Measurements from ENCODE around the gene KDM2A.

Gene KDM2A

DNA sequence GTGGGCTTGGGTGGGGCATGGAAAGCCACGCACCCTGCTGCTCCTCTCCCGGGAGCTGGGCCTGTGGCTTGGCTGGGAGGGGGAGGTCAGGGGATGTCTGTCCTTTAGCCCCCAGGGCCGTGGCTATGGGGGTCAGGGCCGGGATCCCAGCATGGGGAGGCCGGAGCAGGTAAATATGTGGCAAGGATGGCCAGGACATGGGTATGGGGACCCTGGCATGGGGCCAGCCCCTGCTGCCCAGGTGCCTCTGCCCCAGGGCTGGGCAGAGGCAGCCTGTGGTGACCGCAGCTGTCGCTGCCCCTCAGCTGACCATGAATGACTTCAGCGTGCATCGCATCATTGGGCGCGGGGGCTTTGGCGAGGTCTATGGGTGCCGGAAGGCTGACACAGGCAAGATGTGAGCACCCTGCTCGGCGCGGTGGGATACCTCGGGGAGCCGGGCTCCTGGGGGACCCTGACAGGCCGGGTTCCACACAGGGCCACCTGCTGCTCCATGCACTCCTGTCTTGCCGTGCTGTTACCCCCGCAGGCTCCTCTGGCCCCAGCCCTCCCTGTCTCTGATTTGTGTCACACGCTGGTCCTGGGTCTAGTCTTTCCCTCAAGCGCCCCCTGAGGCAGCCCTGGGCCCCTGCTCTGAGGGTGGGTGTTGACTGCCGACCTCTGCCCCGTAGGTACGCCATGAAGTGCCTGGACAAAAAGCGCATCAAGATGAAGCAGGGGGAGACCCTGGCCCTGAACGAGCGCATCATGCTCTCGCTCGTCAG is 161.9 kb downstream of the KDM2A start:
- Histone ChIP-seq H3K27me3 (ENCODE audit: insufficient read depth, poor library complexity, severe bottlenecking) (no peaks in the 10 kb centered on the region), H3K27ac (replicated peaks) (peak overlapping the region; percentile 100), H3K4me3 (replicated peaks; ENCODE audit: insufficient read depth, low read length) (no peak overlapping the region)
- no peak for TF ChIP-seq GABPA (IDR thresholded peaks at IDR 0.05; ENCODE audit: low read depth)
- 0 out of 2 replicates have a peak, but pooled peaks have one; percentile 11 for TF ChIP-seq POLR2AphosphoS5 (IDR thresholded peaks at IDR 0.05; ENCODE audit: low read depth)
- no peak for DNase-seq (ENCODE audit: low read depth in 1 of 2, low spot score in 1 of 2)

DNA sequence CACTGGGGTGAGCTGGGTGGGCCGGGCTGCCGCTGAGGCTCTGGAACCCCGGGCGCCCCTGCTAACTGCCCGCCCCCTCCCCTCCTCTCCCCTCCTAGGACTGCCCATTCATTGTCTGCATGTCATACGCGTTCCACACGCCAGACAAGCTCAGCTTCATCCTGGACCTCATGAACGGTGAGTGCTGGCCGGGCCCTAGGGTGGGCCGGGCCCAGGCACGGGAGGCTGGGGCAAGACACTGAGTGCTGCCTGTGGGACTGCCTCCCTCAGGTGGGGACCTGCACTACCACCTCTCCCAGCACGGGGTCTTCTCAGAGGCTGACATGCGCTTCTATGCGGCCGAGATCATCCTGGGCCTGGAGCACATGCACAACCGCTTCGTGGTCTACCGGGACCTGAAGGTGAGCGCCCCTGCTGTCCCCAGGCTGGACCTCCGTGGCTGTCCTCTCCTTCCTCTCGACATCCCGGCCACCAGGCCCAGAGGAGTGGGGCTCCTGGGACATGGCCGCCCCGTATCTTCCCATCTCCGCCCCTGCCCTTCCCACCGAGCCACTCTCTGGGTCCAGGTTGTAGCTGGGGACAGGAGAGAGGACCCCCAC is 162.6 kb downstream of the KDM2A start:
- Histone ChIP-seq H3K27me3 (ENCODE audit: insufficient read depth, poor library complexity, severe bottlenecking) (no peaks in the 10 kb centered on the region), H3K4me3 (replicated peaks; ENCODE audit: insufficient read depth, low read length) (no peak overlapping the region), H3K27ac (replicated peaks) (peak overlapping the region; percentile 100)
- TF ChIP-seq, protein P1, sequence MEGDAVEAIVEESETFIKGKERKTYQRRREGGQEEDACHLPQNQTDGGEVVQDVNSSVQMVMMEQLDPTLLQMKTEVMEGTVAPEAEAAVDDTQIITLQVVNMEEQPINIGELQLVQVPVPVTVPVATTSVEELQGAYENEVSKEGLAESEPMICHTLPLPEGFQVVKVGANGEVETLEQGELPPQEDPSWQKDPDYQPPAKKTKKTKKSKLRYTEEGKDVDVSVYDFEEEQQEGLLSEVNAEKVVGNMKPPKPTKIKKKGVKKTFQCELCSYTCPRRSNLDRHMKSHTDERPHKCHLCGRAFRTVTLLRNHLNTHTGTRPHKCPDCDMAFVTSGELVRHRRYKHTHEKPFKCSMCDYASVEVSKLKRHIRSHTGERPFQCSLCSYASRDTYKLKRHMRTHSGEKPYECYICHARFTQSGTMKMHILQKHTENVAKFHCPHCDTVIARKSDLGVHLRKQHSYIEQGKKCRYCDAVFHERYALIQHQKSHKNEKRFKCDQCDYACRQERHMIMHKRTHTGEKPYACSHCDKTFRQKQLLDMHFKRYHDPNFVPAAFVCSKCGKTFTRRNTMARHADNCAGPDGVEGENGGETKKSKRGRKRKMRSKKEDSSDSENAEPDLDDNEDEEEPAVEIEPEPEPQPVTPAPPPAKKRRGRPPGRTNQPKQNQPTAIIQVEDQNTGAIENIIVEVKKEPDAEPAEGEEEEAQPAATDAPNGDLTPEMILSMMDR (IDR thresholded peaks at IDR 0.05; ENCODE audit: insufficient read depth, low read length), result no peak
- TF ChIP-seq POLR2AphosphoS5 (IDR thresholded peaks at IDR 0.05; ENCODE audit: low read depth) (no peak), SPI1 (IDR thresholded peaks at IDR 0.05; ENCODE audit: borderline replicate concordance, low read depth) (no peak), GABPA (IDR thresholded peaks at IDR 0.05; ENCODE audit: low read depth) (no peak)
- TF ChIP-seq, protein P2, sequence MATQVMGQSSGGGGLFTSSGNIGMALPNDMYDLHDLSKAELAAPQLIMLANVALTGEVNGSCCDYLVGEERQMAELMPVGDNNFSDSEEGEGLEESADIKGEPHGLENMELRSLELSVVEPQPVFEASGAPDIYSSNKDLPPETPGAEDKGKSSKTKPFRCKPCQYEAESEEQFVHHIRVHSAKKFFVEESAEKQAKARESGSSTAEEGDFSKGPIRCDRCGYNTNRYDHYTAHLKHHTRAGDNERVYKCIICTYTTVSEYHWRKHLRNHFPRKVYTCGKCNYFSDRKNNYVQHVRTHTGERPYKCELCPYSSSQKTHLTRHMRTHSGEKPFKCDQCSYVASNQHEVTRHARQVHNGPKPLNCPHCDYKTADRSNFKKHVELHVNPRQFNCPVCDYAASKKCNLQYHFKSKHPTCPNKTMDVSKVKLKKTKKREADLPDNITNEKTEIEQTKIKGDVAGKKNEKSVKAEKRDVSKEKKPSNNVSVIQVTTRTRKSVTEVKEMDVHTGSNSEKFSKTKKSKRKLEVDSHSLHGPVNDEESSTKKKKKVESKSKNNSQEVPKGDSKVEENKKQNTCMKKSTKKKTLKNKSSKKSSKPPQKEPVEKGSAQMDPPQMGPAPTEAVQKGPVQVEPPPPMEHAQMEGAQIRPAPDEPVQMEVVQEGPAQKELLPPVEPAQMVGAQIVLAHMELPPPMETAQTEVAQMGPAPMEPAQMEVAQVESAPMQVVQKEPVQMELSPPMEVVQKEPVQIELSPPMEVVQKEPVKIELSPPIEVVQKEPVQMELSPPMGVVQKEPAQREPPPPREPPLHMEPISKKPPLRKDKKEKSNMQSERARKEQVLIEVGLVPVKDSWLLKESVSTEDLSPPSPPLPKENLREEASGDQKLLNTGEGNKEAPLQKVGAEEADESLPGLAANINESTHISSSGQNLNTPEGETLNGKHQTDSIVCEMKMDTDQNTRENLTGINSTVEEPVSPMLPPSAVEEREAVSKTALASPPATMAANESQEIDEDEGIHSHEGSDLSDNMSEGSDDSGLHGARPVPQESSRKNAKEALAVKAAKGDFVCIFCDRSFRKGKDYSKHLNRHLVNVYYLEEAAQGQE (IDR thresholded peaks at IDR 0.05; ENCODE audit: insufficient replicate concordance, low read depth), result no peak
- DNase-seq (ENCODE audit: low read depth in 1 of 2, low spot score in 1 of 2), result no peak

DNA sequence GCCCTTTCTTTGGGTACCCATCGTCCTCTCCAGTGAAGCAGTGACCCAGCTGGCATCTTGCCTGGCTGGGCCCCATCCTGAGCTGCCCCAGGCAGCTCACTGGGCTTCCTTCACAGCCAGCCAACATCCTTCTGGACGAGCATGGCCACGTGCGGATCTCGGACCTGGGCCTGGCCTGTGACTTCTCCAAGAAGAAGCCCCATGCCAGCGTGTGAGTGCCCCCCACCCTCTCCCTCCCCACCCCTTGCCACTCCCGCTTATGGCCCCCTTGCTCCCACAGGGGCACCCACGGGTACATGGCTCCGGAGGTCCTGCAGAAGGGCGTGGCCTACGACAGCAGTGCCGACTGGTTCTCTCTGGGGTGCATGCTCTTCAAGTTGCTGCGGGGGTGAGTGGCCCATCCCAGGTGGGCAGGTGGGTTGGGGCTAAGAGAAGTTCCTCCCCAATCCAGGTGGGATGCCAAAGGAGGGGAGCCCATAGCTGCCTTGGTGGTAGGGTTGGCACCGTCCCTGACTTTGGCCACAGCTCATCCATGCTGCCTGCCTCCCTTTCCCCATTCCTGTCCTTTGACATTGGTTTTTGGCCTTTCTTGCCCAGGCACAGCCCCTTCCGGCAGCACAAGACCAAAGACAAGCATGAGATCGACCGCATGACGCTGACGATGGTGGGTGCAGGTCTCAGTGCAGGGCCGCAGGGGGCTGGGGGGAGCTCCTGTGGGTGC is 163.3 kb downstream of the KDM2A start:
- peak; percentile 25; the same call in 1 of the 2 replicates for TF ChIP-seq POLR2AphosphoS5 (IDR thresholded peaks at IDR 0.05; ENCODE audit: low read depth)
- TF ChIP-seq GABPA (IDR thresholded peaks at IDR 0.05; ENCODE audit: low read depth), result no peak
- H3K27ac ChIP-seq (replicated peaks), result peak overlapping the region; percentile 100
- H3K27me3 ChIP-seq (ENCODE audit: insufficient read depth, poor library complexity, severe bottlenecking), result no peaks in the 10 kb centered on the region
- DNase-seq (ENCODE audit: low read depth in 1 of 2, low spot score in 1 of 2), result no peak
- no peak overlapping the region for H3K4me3 ChIP-seq (replicated peaks; ENCODE audit: insufficient read depth, low read length)

DNA sequence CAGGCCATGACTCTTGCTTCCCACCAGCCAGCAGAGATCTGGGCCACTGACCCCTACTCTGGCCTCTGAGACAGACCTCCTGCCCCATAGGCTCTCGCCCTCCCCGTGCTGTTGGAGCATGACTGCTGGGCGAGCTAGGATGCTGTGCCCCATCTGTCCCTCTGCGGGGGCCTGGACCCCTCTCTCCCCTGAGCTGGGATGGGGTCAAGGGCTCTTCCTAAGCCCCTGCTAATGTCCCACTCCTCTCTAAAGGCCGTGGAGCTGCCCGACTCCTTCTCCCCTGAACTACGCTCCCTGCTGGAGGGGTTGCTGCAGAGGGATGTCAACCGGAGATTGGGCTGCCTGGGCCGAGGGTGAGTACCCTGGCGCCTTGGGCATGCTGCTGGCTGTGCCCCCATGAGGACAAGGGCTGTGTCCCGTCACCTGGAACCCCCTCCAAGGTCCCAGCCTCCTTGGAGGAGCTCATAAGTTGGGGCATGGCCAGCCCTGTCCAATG is 163.9 kb downstream of the KDM2A start:
- DNase-seq (ENCODE audit: low read depth in 1 of 2, low spot score in 1 of 2), result no peak
- H3K27me3 ChIP-seq (ENCODE audit: insufficient read depth, poor library complexity, severe bottlenecking), result no peaks in the 10 kb centered on the region
- H3K27ac ChIP-seq (replicated peaks), result peak overlapping the region; percentile 100
- TF ChIP-seq POLR2AphosphoS5 (IDR thresholded peaks at IDR 0.05; ENCODE audit: low read depth) (no peak), GABPA (IDR thresholded peaks at IDR 0.05; ENCODE audit: low read depth) (no peak), SPI1 (IDR thresholded peaks at IDR 0.05; ENCODE audit: borderline replicate concordance, low read depth) (no peak)
- TF ChIP-seq, protein P1 (IDR thresholded peaks at IDR 0.05; ENCODE audit: insufficient read depth, low read length), result no peak
- TF ChIP-seq, protein P2 (IDR thresholded peaks at IDR 0.05; ENCODE audit: insufficient replicate concordance, low read depth), result no peak
- no peak overlapping the region for H3K4me3 ChIP-seq (replicated peaks; ENCODE audit: insufficient read depth, low read length)

Data from HL-60 (cell line).